Esophagus muscularis mucosa (tissue), 4 donors: Measurements from ENCODE around the gene ZNF627. TPM values are rescaled to one million over a fixed set of nuclear protein-coding genes. Genes with fewer than 3 reads are reported as not detected.

Experiments used
- DNase-seq: peaks from one replicate; pipeline ENCODE4 v3.0.0-alpha.2; 2017; ENCODE audit errors: extremely low spot score
- H3K27ac ChIP-seq, 4 donors: fragments of 200-600 bp; sonication (generic); replicated peaks in 1 of 4; 1 replicate in 3 of 4; 2 replicates in 1 of 4; pipeline ENCODE4 v1.5.1; 2016 to 2019; ENCODE audit warnings: mild to moderate bottlenecking in 1 of 4
- H3K27me3 ChIP-seq, 4 donors: fragments of 200-600 bp; sonication (generic); one replicate each; pipeline versions ENCODE4 v1.5.1 to v1.6.0; 2016 to 2019
- H3K36me3 ChIP-seq, 4 donors: fragments of 200-600 bp; sonication (generic); one replicate each; pipeline ENCODE4 v1.5.1; 2016 to 2019
- H3K4me1 ChIP-seq, 4 donors: fragments of 200-600 bp; sonication (generic); one replicate each; pipeline ENCODE4 v1.5.1; 2016 to 2019
- H3K4me3 ChIP-seq, 4 donors: fragments of 200-600 bp; sonication (generic); 1 replicate in 2 of 4; 2 replicates in 2 of 4; pipeline ENCODE4 v1.5.1; 2016 to 2019; ENCODE audit warnings: mild to moderate bottlenecking in 4 of 4, moderate library complexity in 1 of 4
- H3K9me3 ChIP-seq, 4 donors: fragments of 200-600 bp; sonication (generic); 1 replicate in 3 of 4; 2 replicates in 1 of 4; pipeline ENCODE4 v1.5.1; 2016 to 2019
- CTCF ChIP-seq, 3 experiments: fragments of 200-600 bp in 2 of 3; fragments of 450-650 bp in 1 of 3; sonication (generic) in 2 of 3; IDR thresholded peaks; one replicate each; pipeline ENCODE4 v1.5.1; 2017 to 2019; ENCODE audit warnings: antibody characterized with exemption in 3 of 3, mild to moderate bottlenecking in 2 of 3, moderate library complexity in 1 of 3
- EP300 ChIP-seq: sonication (generic); formaldehyde crosslinking; IDR thresholded peaks from one replicate; pipeline ENCODE4 v1.6.1; 2017; ENCODE audit warnings: antibody characterized with exemption
- POLR2A ChIP-seq: fragments of 450-650 bp; IDR thresholded peaks from one replicate; pipeline ENCODE4 v1.6.1; 2017; ENCODE audit warnings: antibody characterized with exemption, moderate library complexity, mild to moderate bottlenecking, low read depth
- POLR2AphosphoS5 ChIP-seq, 2 donors: sonication (generic); formaldehyde crosslinking; IDR thresholded peaks; one replicate each; pipeline ENCODE4 v1.6.1; 2017; ENCODE audit warnings: antibody characterized with exemption in 2 of 2
- WGBS: methylation state at CpG from one replicate; pipeline ENCODE4 v1.1.5; 2018; 5-methylcytosine and 5-hydroxymethylcytosine counted together
- intact Hi-C: fragments of 100-400 bp; cut with DNase I; formaldehyde crosslinking; loops from one replicate; pipeline ENCODE4 v1.15.1; 2023
- total RNA-seq, 4 donors: library from RNA; depleted of rRNA; stranded (reverse); fragments of >200 nt; gene quantifications; one replicate each; pipeline versions ENCODE4 v1.1.0 to v1.2.1, GENCODE V29; 2016

The ZNF627 gene
- total RNA-seq, 4 donors from 2014 or later: 7.8 to 10.2 (median 7.9) TPM

DNA sequence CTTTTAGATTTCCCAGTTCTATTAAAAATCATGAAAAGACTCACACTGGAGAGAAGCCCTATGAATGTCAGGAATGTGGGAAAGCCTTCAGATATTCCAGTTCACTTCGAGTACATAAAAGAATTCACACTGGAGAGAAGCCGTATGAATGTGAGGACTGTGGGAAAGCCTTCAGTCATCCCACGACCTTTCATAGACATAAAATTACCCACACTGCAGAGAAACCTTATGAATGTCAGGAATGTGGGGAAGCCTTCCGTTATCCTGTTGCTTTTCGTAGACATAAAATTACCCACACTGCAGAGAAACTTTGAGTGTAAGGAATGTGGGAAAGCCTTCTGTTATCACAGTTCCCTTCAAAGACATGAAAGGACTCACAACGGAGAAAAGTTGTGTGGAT lies 55.2 kb downstream of the ZNF627 start:
- WGBS: 96% methylated on average over 6 of the region's 6 CpGs
- H3K4me3 ChIP-seq: no peak overlapping the region
- H3K36me3 ChIP-seq: peaks cover 0 to 8% (median 4%) of the 10 kb centered on the region in 4 donors
- intact Hi-C loops: no loop called here
- no peak for DNase-seq
- TF ChIP-seq POLR2AphosphoS5 (IDR thresholded peaks at IDR 0.05) (no peak), POLR2A (no peak)
- peaks cover 0 to 31% (median 25%) of the 10 kb centered on the region in 4 donors for H3K9me3 ChIP-seq
- H3K27me3 ChIP-seq: no peaks in the 10 kb centered on the region
- H3K27ac ChIP-seq: no peak overlapping the region
- H3K4me1 ChIP-seq: no peaks in the 10 kb centered on the region

DNA sequence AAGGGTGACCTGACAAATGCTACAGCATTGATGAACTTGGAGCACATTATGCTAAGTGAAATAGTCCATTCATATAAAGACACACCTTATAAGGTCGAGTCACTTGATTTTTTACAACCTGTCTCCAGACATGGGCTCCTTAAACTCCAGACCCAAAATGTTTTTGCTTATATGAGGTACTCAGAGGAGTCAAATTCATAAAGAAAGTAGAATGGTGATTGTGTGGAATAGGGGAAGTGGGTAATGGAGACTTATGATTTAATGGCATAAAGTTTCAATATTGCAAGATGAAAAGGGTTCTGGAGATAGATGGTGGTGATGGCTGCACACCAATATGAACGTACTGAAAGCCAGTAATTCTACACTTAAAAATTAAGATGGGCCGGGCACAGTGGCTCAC lies 59.3 kb downstream of the ZNF627 start:
- WGBS: 94% methylated on average over 3 of the region's 3 CpGs
- intact Hi-C loops: no loop called here

GRCh38 chr19:11657307-11657706 lies 60.0 kb downstream of the ZNF627 start:
- intact Hi-C loops: no loop called here

More for the DNA sequence above, 59.3 kb downstream of the ZNF627 start:
- DNase-seq: no peak
- Histone ChIP-seq H3K27ac (no peak overlapping the region), H3K27me3 (no peaks in the 10 kb centered on the region), H3K36me3 (peaks cover 0 to 8% (median 3%) of the 10 kb centered on the region in 4 donors), H3K4me3 (no peak overlapping the region), H3K9me3 (peaks cover 0 to 23% (median 19%) of the 10 kb centered on the region in 4 donors), H3K4me1 (no peaks in the 10 kb centered on the region)
- TF ChIP-seq CTCF (IDR thresholded peaks at IDR 0.05): no peak
- no peak for TF ChIP-seq POLR2A
- no peak for TF ChIP-seq EP300
- TF ChIP-seq POLR2AphosphoS5 (IDR thresholded peaks at IDR 0.05): no peak

GRCh38 chr19:11658970-11659369 lies 61.7 kb downstream of the ZNF627 start:
- no peak overlapping the region for H3K4me3 ChIP-seq
- intact Hi-C loops: no loop called here
- no peaks in the 10 kb centered on the region for H3K27me3 ChIP-seq
- 74% methylated on average over 7 of the region's 7 CpGs for WGBS
- TF ChIP-seq POLR2A: no peak
- TF ChIP-seq CTCF (IDR thresholded peaks at IDR 0.05): no peak
- TF ChIP-seq POLR2AphosphoS5 (IDR thresholded peaks at IDR 0.05): no peak
- no peak for TF ChIP-seq EP300
- no peaks in the 10 kb centered on the region for H3K36me3 ChIP-seq
- no peaks in the 10 kb centered on the region for H3K9me3 ChIP-seq
- DNase-seq: no peak
- no peak overlapping the region for H3K27ac ChIP-seq
- no peaks in the 10 kb centered on the region for H3K4me1 ChIP-seq

More at GRCh38 chr19:11657307-11657706, 60.0 kb downstream of the ZNF627 start:
- Histone ChIP-seq H3K4me3 (no peak overlapping the region), H3K4me1 (no peaks in the 10 kb centered on the region), H3K9me3 (peaks cover 0 to 15% (median 11%) of the 10 kb centered on the region in 4 donors), H3K27me3 (no peaks in the 10 kb centered on the region), H3K36me3 (peaks cover 0 to under 1% (median 0%) of the 10 kb centered on the region in 4 donors), H3K27ac (no peak overlapping the region)
- 68% methylated on average over 3 of the region's 3 CpGs for WGBS
- DNase-seq: no peak
- TF ChIP-seq CTCF (IDR thresholded peaks at IDR 0.05) (no peak), POLR2AphosphoS5 (IDR thresholded peaks at IDR 0.05) (no peak), POLR2A (no peak), EP300 (no peak)

GRCh38 chr19:11659612-11660011 lies 62.3 kb downstream of the ZNF627 start:
- Histone ChIP-seq H3K4me3 (no peak overlapping the region), H3K27ac (no peak overlapping the region), H3K27me3 (no peaks in the 10 kb centered on the region), H3K4me1 (no peaks in the 10 kb centered on the region), H3K9me3 (no peaks in the 10 kb centered on the region), H3K36me3 (no peaks in the 10 kb centered on the region)
- 100% methylated on average over 1 of the region's 1 CpG for WGBS
- intact Hi-C loops: no loop called here
- DNase-seq: no peak
- TF ChIP-seq POLR2A (no peak), CTCF (IDR thresholded peaks at IDR 0.05) (peak; percentile 16 to 22 (median 17))
